NCI-H2196 treated with DMSO at 0.1 percent for 48 hours (cell line): ENCODE measurements around the gene ENTPD8.

Experiments used
- DNase-seq: peaks from one replicate; lab custom pipeline; 2025; ENCODE audit not compliant: unreplicated experiment; lab: John Stamatoyannopoulos, UW

The ENTPD8 gene

GRCh38 chr9:137447722-137448601, 6.8 kb upstream of the ENTPD8 start:
- DNase-seq, result no peak

- DNase-seq, result no peak
Measured at GRCh38 chr9:137446851-137447471, 5.8 kb upstream of the ENTPD8 start.

DNA sequence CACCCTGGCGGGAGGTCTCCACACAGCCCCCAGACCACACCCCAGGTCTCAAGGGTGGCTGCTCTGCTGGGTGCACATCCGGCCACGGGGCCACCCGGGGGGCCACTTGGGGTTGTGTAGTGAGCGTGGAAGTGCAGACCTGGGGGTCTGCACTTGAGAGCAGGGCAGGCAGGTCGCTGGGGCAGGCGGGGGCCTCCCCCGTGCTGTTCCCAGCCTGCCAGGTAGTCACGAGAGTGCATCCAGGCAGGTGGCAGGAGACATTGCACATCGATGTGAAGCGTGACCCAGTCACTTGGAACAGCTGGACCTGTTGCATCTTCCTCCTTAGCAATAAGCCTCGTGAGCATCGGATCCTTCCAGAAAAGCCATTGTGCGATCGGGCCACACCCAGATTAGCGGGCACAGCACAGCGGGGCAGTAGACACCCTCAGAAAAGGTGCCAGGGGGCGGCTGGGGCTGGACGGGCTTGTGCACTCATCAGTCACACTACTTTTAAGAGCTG, 4.8 kb upstream of the ENTPD8 start:
- no peak for DNase-seq

- no peak for DNase-seq
Measured at GRCh38 chr9:137445275-137445807, 4.2 kb upstream of the ENTPD8 start.

GRCh38 chr9:137444106-137444790, 3.1 kb upstream of the ENTPD8 start:
- no peak for DNase-seq

DNA sequence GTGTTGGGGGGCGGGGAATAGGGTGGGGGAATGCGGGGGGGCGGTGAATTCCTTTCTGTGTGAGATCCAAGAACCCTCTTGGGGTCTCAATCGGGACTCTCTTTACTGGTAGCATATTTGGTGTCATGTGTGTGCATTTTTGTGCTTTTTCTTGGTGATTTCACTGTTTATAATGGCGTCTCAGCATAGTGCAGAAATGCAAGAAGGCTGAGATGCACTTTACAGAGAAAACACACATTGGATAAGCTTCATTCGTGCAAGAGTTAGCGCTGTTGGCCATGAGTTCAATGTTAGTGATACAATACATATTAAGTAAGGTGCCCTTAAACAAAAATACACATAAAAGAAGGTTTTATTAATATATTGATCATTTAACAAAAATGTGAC, 771 bp upstream of the ENTPD8 start:
- no peak for DNase-seq

- no peak for DNase-seq
Measured at GRCh38 chr9:137439158-137439714, 1.9 kb downstream of the ENTPD8 start.

- no peak for DNase-seq
Measured at GRCh38 chr9:137438591-137439157, 2.5 kb downstream of the ENTPD8 start.

GRCh38 chr9:137437691-137438590, 3.2 kb downstream of the ENTPD8 start:
- DNase-seq, result no peak

- DNase-seq, result no peak
Measured at GRCh38 chr9:137436761-137437600, 4.2 kb downstream of the ENTPD8 start.

DNA sequence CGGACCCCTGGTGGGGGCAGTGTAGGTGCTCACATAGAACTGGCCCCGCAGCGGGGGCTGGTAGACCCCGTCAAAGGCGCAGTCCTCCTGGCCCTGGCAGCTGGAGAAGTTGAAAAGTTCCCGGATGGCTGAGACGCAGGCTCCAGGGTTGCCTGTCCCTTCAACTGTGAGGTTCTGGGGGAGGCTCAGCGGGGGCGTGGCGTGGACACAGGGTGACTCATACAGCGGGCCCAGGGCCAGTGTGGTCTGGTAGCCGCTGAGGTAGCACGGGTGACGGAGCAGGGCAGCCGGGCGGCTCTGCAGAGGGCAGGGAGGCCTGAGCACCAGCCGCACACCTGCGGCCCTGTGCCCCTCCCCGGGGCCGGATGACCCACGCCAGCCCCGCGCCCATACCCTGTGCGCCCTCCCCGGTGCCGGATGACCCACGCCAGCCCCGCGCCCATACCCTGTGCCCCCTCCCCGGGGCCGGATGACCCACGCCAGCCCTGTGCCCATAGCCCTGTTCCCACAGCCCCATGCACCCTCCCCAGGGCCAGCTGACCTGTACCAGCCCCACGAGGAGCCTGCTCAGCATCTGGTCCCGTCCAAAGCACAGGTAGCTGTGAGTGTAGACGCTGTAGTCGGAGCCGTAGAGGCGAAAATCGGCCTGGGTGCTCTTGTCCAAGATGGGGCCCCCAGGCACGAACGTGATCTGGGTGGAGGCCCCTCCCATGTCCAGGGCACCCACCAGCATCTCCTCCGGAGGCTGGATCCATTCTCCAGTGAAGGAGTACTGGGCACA, 5.0 kb downstream of the ENTPD8 start:
- DNase-seq, result peak; percentile 42

- DNase-seq, result no peak
Measured at GRCh38 chr9:137435381-137435891, 5.7 kb downstream of the ENTPD8 start.

GRCh38 chr9:137434498-137435380, 6.4 kb downstream of the ENTPD8 start:
- no peak for DNase-seq

GRCh38 chr9:137433916-137434431, 7.2 kb downstream of the ENTPD8 start:
- no peak for DNase-seq

- no peak for DNase-seq
Measured at GRCh38 chr9:137433349-137433915, 7.7 kb downstream of the ENTPD8 start.

- no peak for DNase-seq
Measured at GRCh38 chr9:137432687-137433348, 8.3 kb downstream of the ENTPD8 start.
